ENCODE data around the gene ALG12.

ALG12 gene

GRCh38 chr22:49889071-49889470 is 29.2 kb downstream of the ALG12 start:
- DNase-seq (ENCODE audit: low read depth in 3 of 3), result no peak

GRCh38 chr22:49887702-49888101 is 30.5 kb downstream of the ALG12 start:
- no peak for DNase-seq (ENCODE audit: low read depth in 3 of 3)

GRCh38 chr22:49887064-49887451 is 31.2 kb downstream of the ALG12 start:
- no peak for DNase-seq (ENCODE audit: low read depth in 3 of 3)

- no peak for DNase-seq (ENCODE audit: low read depth in 3 of 3)
Observed at GRCh38 chr22:49886346-49887063, 31.7 kb downstream of the ALG12 start.

GRCh38 chr22:49885881-49886280 is 32.4 kb downstream of the ALG12 start:
- DNase-seq (ENCODE audit: low read depth in 3 of 3), result no peak

- no peak for DNase-seq (ENCODE audit: low read depth in 3 of 3)
Observed at GRCh38 chr22:49885281-49885680, 33.0 kb downstream of the ALG12 start.

GRCh38 chr22:49884503-49885260 is 33.6 kb downstream of the ALG12 start:
- no peak for DNase-seq (ENCODE audit: low read depth in 3 of 3)

DNA sequence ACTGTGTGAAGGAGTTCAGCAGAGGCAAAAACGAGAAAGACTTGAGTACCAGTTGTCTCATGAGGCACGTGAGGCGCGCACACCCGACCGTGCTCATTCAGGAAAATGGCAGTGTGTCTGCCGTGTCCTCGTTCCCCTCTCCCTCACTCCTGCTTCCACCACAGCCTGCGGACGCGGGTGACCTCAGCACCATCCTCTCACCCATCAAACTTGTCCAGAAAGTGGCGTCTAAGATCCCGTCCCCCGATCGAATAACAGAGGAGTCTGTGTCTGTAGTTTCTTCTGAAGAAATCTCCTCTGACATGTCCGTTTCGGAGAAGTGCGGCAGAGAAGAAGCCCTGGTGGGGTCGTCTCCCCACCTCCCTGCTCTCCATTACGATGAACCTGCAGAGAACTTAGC is 34.2 kb downstream of the ALG12 start:
- DNase-seq (ENCODE audit: low read depth in 3 of 3), result no peak

GRCh38 chr22:49883294-49883640 is 35.0 kb downstream of the ALG12 start:
- DNase-seq (ENCODE audit: low read depth in 3 of 3), result no peak

GRCh38 chr22:49882519-49883293 is 35.5 kb downstream of the ALG12 start:
- no peak for DNase-seq (ENCODE audit: low read depth in 3 of 3)

DNA sequence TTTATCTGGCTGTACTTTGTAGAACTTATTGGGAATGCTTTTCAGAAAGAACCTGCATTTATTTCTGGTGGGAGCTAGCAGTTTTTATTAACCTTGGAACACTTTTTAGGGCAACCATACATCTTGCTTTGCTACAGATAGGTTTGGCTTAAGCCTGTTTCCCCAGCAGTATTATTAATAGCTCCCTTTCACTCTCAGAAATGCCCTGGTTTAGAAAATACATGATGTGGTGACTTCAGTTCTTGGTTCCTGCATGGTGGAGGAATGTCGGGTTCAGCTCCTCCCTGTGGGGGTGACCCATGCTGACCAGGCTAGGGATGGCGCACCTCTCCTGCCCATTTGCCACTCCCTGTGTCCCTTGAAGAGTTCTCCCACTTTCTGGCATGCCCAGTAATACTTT is 36.4 kb downstream of the ALG12 start:
- no peak for DNase-seq (ENCODE audit: low read depth in 3 of 3)

DNA sequence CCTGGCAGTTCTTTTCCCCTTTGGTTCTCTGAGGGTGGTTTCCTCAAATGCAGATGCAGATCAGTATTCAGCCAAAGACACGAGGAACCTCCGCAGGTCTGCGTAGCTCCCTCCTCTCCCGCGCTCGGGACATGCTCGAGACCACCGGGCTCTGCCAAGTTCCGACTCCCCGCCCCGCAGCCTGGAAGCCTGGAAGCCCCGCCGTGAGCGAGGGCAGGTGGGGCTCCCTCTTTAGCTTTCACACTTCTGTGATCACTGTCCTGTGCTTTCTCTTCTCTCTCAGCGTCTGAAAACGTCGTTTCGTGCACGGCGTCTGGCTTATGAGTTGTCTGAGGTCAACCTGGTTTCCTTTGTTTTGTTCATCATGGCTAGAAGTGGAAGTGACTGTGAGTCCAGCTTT is 38.0 kb downstream of the ALG12 start:
- no peak for DNase-seq (ENCODE audit: low read depth in 3 of 3)

- DNase-seq (ENCODE audit: low read depth in 3 of 3), result no peak
Observed at GRCh38 chr22:49879871-49880270, 38.4 kb downstream of the ALG12 start.

DNA sequence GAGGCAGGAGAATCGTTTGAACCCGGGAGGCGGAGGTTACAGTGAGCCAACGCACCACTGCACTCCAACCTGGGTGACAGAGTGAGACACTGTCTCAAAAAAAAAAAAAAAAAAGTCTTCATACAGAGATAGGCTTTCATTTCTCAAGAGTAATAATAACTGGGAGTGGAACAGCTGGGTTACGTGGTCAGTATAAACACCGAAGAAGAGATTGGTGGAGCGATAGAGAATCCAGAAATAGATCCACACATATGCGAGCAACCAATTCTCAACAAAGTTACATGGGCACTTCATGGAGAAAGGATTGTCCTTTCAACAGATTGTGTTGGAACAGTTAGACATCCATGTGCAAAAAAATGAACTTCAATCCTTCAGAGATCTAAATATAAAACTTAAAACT is 40.0 kb downstream of the ALG12 start:
- no peak for DNase-seq (ENCODE audit: low read depth in 3 of 3)

DNA sequence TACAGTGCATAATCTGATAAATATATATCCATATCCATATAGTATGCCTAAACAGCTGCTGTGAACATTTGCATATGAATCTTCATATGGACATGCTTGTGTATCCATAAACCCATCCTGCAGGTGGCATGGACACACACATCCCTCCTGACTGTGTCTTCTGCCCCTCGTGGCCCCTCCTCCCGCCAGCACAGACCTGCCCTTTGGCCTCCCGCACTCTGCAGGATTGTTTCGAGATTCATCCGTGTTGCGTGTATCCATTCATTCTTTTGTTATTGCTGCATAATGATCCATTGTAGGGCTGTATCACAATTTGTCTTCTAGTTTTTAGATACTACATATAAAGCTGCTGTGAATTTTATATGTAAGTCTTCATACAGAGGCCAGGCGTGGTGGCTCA is 40.6 kb downstream of the ALG12 start:
- no peak for DNase-seq (ENCODE audit: low read depth in 3 of 3)

GRCh38 chr22:49873228-49873940 is 44.9 kb downstream of the ALG12 start:
- DNase-seq (ENCODE audit: low read depth in 3 of 3), result no peak

- no peak for DNase-seq (ENCODE audit: low read depth in 3 of 3)
Observed at GRCh38 chr22:49872347-49872746, 45.9 kb downstream of the ALG12 start.

- no peak for DNase-seq (ENCODE audit: low read depth in 3 of 3)
Observed at GRCh38 chr22:49871482-49871881, 46.8 kb downstream of the ALG12 start.

- DNase-seq (ENCODE audit: low read depth in 3 of 3), result no peak
Observed at GRCh38 chr22:49869845-49870712, 48.2 kb downstream of the ALG12 start.

DNA sequence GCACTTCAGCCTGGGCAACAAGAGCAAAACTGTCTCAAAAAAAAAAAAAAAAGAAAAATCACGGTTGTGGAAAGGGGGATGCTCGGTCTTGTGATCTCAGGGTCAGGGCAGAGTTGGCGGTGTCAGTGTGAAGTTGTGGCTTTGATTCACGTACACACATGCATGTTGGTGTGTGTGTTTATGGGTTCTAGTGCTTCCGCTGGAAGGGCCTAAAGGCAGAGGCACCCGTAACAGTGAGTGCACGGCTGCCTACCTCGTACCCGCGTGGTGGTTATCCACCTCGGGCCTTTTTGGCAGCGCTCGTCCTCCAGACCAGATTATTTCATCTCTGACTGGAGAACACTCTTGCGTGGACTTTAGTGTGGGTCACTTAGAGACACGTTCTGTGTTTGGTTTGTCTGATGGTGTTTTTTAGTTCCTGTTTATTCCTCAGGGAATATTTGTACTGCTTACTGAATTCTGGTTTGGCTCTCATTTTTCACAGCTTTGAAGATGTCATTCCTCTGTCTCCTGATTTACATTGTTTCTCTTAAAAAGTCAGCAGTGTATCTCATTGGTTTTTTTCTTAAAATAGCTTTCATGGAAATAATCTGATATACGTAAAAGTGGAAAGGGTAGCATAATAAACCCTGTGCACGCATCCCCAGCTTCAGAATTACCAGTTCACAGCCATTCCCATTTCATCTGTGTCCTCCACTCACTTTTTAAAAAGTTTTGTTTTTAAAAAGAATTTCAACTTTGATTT is 49.0 kb downstream of the ALG12 start:
- no peak for DNase-seq (ENCODE audit: low read depth in 3 of 3)
